ENCODE measurements around the gene NCBP3. TPM values are rescaled to one million over a fixed set of nuclear protein-coding genes. Genes with fewer than 3 reads are reported as not detected.
"Not testable (repeated sequence)": the region's sequence is repeated elsewhere in the genome, so short reads cannot be mapped to it uniquely, and the experiment has no call there.

NCBP3 gene
- total RNA-seq, 1 donor from 2014 or later = 14.9 TPM

- ATAC-seq = peak; percentile 61
Observed at GRCh38 chr17:3809135-3809534, 36.9 kb downstream of the NCBP3 start.

GRCh38 chr17:3808701-3809100 is 37.3 kb downstream of the NCBP3 start:
- ATAC-seq = no peak

GRCh38 chr17:3805581-3805980 is 40.5 kb downstream of the NCBP3 start:
- no peak for ATAC-seq

GRCh38 chr17:3804503-3804931 is 41.5 kb downstream of the NCBP3 start:
- ATAC-seq = no peak

- no peak for ATAC-seq
Observed at GRCh38 chr17:3803308-3803640, 42.8 kb downstream of the NCBP3 start.

- no peak for ATAC-seq
Observed at GRCh38 chr17:3802461-3803307, 43.4 kb downstream of the NCBP3 start.

GRCh38 chr17:3801792-3802191 is 44.3 kb downstream of the NCBP3 start:
- no peak for ATAC-seq

GRCh38 chr17:3801347-3801746 is 44.7 kb downstream of the NCBP3 start:
- ATAC-seq = no peak

GRCh38 chr17:3800362-3801271 is 45.4 kb downstream of the NCBP3 start, which contains the start of gene ITGAE:
Gene ITGAE (minus strand): TSS chr17:3801188. CDS start chr17:3801144, 44 bp downstream.
- ATAC-seq = no peak

- no peak for ATAC-seq
Observed at GRCh38 chr17:3799181-3799945, 46.7 kb downstream of the NCBP3 start.

- no peak for ATAC-seq
Observed at GRCh38 chr17:3798273-3799180, 47.5 kb downstream of the NCBP3 start.

GRCh38 chr17:3796822-3797170 is 49.2 kb downstream of the NCBP3 start:
- ATAC-seq = no peak

GRCh38 chr17:3796110-3796821 is 49.8 kb downstream of the NCBP3 start:
- ATAC-seq = peak; percentile 33

GRCh38 chr17:3795390-3796102 is 50.5 kb downstream of the NCBP3 start:
- no peak for ATAC-seq

GRCh38 chr17:3794557-3795389 is 51.3 kb downstream of the NCBP3 start:
- ATAC-seq = no peak

- ATAC-seq = not testable (repeated sequence)
Observed at GRCh38 chr17:3794152-3794551, 51.9 kb downstream of the NCBP3 start.

GRCh38 chr17:3793258-3793657 is 52.8 kb downstream of the NCBP3 start:
- not testable (repeated sequence) for ATAC-seq

- ATAC-seq = no peak
Observed at GRCh38 chr17:3792481-3792880, 53.6 kb downstream of the NCBP3 start.

GRCh38 chr17:3788200-3788599 is 57.8 kb downstream of the NCBP3 start:
- no peak for ATAC-seq
